ENCODE measurements around the gene ZNF280A. TPM values are rescaled to one million over a fixed set of nuclear protein-coding genes. Genes with fewer than 3 reads are reported as not detected.

ZNF280A gene, protein sequence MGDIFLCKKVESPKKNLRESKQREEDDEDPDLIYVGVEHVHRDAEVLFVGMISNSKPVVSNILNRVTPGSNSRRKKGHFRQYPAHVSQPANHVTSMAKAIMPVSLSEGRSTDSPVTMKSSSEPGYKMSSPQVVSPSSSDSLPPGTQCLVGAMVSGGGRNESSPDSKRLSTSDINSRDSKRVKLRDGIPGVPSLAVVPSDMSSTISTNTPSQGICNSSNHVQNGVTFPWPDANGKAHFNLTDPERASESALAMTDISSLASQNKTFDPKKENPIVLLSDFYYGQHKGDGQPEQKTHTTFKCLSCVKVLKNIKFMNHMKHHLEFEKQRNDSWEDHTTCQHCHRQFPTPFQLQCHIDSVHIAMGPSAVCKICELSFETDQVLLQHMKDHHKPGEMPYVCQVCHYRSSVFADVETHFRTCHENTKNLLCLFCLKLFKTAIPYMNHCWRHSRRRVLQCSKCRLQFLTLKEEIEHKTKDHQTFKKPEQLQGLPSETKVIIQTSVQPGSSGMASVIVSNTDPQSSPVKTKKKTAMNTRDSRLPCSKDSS
- total RNA-seq = not detected
- polyA plus RNA-seq = not detected
- long read RNA-seq, donor 1 = 0 reads
- long read RNA-seq, donor 2 = 0 reads
- long read RNA-seq, donor 3 = 0 reads
- long read RNA-seq, donor 4 = 0 reads
- long read RNA-seq, donor 5 = 0 reads
- long read RNA-seq, donor 6 = 0 reads
- long read RNA-seq, donor 7 = 0 reads
- long read RNA-seq, donor 8 = 0 reads
- long read RNA-seq, donor 9 = 0 reads
- long read RNA-seq, donor 10 = 0 reads

DNA sequence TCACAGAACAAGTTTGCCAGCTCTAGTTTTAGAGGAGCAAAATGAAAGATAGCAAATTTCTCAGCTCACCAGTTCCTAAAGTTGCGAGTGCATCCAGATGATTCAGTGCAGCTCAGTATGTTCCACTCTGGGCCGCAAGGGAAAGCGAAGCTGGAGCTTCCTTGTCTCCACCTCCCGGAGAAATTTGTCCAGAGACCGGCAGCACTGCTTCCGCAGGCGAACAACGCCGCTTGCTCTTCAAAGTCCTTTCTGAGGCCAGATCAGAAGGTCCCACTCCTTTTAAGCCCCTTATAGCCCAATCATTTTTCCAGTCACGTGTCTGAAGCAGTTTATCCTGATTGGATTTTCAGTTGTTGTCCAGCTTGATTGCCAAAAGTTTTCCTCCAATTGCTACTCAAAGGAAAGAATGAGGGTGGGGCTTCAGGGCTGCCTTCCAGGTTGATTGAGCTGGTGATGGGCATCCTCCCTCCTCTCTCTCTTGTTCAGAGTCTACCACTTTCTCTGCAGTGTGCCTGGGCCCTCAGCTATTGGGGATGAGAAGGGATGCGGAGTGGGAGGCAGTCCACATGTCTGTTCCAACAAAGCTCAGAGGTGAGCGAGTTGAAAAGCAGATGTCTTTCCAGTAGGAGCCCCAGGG lies at the start of gene ZNF280A:
ZNF280A (minus strand) TSS at position 251 of the 637 bp plus-strand sequence. CDS start 4,640 bp downstream, outside the sequence.
- Histone ChIP-seq H3K9me3 (no peaks in the 10 kb centered on the region), H3K4me1 (no peaks in the 10 kb centered on the region), H3K27me3 (peaks cover 0 to 58% (median 9%) of the 10 kb centered on the region in 3 donors), H3K4me3 (no peak within 1 kb of the TSS), H3K27ac (no peak within 1 kb of the TSS), H3K36me3 (no peaks in the 10 kb centered on the region)
- no peak for DNase-seq
- intact Hi-C loops (cut with DNase I; ENCODE audit: low total_unique reads) = loop anchor here (10.0 kb wide), 1 partner anchor 55 kb away; no protein-coding TSS in a partner anchor
- WGBS, 5 donors = 69 to 80% (median 71%) methylated on average over 12 of the region's 12 CpGs
- TF ChIP-seq, protein P1, sequence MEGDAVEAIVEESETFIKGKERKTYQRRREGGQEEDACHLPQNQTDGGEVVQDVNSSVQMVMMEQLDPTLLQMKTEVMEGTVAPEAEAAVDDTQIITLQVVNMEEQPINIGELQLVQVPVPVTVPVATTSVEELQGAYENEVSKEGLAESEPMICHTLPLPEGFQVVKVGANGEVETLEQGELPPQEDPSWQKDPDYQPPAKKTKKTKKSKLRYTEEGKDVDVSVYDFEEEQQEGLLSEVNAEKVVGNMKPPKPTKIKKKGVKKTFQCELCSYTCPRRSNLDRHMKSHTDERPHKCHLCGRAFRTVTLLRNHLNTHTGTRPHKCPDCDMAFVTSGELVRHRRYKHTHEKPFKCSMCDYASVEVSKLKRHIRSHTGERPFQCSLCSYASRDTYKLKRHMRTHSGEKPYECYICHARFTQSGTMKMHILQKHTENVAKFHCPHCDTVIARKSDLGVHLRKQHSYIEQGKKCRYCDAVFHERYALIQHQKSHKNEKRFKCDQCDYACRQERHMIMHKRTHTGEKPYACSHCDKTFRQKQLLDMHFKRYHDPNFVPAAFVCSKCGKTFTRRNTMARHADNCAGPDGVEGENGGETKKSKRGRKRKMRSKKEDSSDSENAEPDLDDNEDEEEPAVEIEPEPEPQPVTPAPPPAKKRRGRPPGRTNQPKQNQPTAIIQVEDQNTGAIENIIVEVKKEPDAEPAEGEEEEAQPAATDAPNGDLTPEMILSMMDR (IDR thresholded peaks at IDR 0.05) = no peak
- TF ChIP-seq POLR2A (IDR thresholded peaks at IDR 0.05) = no peak
- TF ChIP-seq EP300 (IDR thresholded peaks at IDR 0.05) = no peak
- TF ChIP-seq POLR2AphosphoS5 (IDR thresholded peaks at IDR 0.05) = no peak

DNA sequence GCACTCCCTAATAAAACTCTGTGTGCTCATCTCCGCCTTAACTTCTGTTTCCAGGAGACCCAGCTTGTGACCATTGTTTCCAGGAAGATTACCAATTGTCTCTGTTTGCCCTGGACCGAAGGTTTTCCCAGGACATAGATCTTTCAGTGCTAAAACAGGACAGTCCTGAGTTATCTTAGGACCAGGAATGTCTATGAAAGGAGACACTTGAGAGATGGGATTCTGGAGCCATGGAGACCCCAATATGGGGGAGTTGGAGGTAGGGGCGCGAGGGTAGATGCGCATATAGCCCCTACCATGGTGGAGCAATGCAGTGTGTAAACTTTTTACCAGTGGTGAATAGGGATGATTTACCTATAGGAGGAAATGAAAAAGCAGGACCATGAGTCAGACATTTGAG lies 49.1 kb upstream of the ZNF280A start:
- intact Hi-C loops (cut with DNase I; ENCODE audit: low total_unique reads) = no loop called here
- Histone ChIP-seq H3K27ac (no peak overlapping the region), H3K9me3 (no peaks in the 10 kb centered on the region), H3K36me3 (no peaks in the 10 kb centered on the region), H3K27me3 (peaks cover 0 to 60% (median 0%) of the 10 kb centered on the region in 3 donors), H3K4me1 (no peaks in the 10 kb centered on the region), H3K4me3 (no peak overlapping the region)
- TF ChIP-seq POLR2A (IDR thresholded peaks at IDR 0.05) (no peak), POLR2AphosphoS5 (IDR thresholded peaks at IDR 0.05) (no peak), EP300 (IDR thresholded peaks at IDR 0.05) (no peak)
- TF ChIP-seq, protein P1 (IDR thresholded peaks at IDR 0.05) = no peak
- 74 to 80% (median 74%) methylated on average over 5 of the region's 5 CpGs for WGBS, 5 donors
- DNase-seq = no peak

DNA sequence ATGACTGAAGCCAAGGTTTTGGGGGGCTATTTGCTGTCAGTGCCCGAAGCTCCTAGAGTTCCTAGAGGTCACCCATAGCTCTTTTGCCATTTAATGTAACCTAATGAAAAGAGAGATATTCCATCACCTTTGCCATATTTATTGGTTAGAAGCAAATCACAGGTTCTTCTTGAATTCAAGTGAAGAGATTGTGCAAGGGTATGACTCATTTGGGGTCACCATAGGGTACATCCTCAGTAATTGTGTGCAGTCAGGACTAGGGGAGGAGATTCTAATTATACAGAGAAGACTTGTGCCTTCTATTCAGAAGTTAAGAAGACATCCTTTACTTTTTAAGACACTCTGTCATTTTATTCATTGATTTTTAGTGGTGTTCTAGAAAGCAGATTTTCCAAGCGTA lies 45.9 kb upstream of the ZNF280A start:
- 84 to 97% (median 91%) methylated on average over 2 of the region's 2 CpGs for WGBS, 5 donors
- H3K27me3 ChIP-seq = peaks cover 0 to 39% (median 0%) of the 10 kb centered on the region in 3 donors
- DNase-seq = no peak
- TF ChIP-seq, protein P1 (IDR thresholded peaks at IDR 0.05) = no peak
- no peak for TF ChIP-seq POLR2AphosphoS5 (IDR thresholded peaks at IDR 0.05)
- intact Hi-C loops (cut with DNase I; ENCODE audit: low total_unique reads) = no loop called here
- H3K36me3 ChIP-seq = no peaks in the 10 kb centered on the region
- H3K9me3 ChIP-seq = no peaks in the 10 kb centered on the region
- H3K27ac ChIP-seq = no peak overlapping the region
- H3K4me1 ChIP-seq = no peaks in the 10 kb centered on the region
- H3K4me3 ChIP-seq = no peak overlapping the region

DNA sequence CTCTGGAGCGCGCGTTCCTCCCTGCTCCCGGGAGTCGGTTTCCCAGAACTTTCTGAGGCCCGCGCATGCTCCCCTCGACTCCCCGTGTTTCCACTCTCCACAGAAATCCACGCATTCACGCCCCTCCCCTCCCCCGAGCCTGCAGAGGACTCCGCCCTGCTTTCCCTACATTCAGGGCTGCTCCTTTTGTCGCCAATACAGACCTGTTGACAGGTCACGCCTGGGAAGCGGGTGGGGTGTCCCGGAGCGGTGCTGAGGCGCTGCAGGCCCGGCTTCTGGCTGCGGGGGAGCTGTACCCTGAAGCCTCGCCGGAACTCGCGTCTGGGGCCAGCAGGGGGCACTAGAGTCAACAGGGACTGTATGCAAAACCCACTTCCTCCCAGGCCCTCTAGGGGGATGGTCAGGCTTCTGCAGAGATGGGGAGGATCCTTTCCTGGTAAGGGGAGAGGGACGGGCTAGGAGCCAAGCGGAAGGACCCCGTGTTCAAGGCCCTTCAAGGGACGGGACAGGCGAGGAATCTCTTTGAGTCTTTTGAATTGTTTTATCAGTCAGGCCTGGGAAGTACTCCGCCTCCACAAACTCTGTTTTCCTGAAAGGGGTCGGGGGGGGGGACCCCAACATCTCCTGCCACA lies 39.0 kb upstream of the ZNF280A start, which contains the start of gene PRAME:
PRAME (minus strand) TSS at position 294 of the 632 bp plus-strand sequence. CDS start 2,433 bp downstream, outside the sequence.
- H3K27ac ChIP-seq = no peak within 1 kb of the TSS
- peak; percentile 40 to 63 for DNase-seq
- H3K9me3 ChIP-seq = no peaks in the 10 kb centered on the region
- H3K4me3 ChIP-seq = no peak within 1 kb of the TSS
- H3K36me3 ChIP-seq = no peaks in the 10 kb centered on the region
- no peaks in the 10 kb centered on the region for H3K27me3 ChIP-seq
- no peaks in the 10 kb centered on the region for H3K4me1 ChIP-seq
- 55 to 68% (median 64%) methylated on average over 29 to 32 of the region's 32 CpGs for WGBS, 5 donors
- TF ChIP-seq, protein P1 (IDR thresholded peaks at IDR 0.05) = peak in 2 of 7 experiments; percentile 5 to 27
- no peak for TF ChIP-seq EP300 (IDR thresholded peaks at IDR 0.05)
- intact Hi-C loops (cut with DNase I; ENCODE audit: low total_unique reads) = no loop called here
